Measurements from ENCODE around the gene RPIA.
"Not testable (repeated sequence)": the region's sequence is repeated elsewhere in the genome, so short reads cannot be mapped to it uniquely, and the experiment has no call there.

The RPIA gene

GRCh38 chr2:88691339-88692183 lies at the start of gene RPIA:
RPIA (plus strand) TSS chr2:88691673; CDS start chr2:88691699, 26 bp downstream.
- Histone ChIP-seq H3K9me3 (ENCODE audit: control insufficient read depth, low read length) (no peaks in the 10 kb centered on the region), H3K4me3 (ENCODE audit: low read length) (peak within 1 kb of the TSS; percentile 99), H3K9ac (ENCODE audit: low read length) (peak within 1 kb of the TSS; percentile 81), H3K27me3 (ENCODE audit: control insufficient read depth, insufficient read depth, low read length) (no peaks in the 10 kb centered on the region), H3K36me3 (ENCODE audit: control insufficient read depth, insufficient read depth, low read length) (no peaks in the 10 kb centered on the region), H3K4me1 (ENCODE audit: control insufficient read depth, insufficient read depth, low read length) (peaks cover 24% of the 10 kb centered on the region)

DNA sequence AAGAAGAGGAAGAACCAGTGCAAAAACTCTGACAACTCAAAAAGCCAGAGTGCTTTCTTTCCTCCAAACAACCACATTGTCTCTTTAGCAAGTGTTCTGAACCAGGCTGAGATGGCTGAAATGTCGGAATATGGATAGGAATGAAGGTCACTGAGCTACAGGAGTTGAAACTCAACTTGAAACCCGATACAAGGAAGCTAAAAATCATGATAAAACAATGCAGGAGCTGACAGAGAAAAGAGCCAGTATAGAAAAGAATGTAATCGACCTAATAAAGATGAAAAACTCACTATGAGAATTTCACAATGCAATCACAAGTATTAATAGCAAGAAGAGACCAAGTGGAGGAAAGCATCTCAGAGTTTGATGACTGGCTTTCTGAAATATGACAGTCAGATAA lies 49.2 kb upstream of the RPIA start:
- no peaks in the 10 kb centered on the region for H3K27me3 ChIP-seq (ENCODE audit: control insufficient read depth, insufficient read depth, low read length)
- no peaks in the 10 kb centered on the region for H3K4me1 ChIP-seq (ENCODE audit: control insufficient read depth, insufficient read depth, low read length)
- no peak overlapping the region for H3K9ac ChIP-seq (ENCODE audit: low read length)
- no peaks in the 10 kb centered on the region for H3K36me3 ChIP-seq (ENCODE audit: control insufficient read depth, insufficient read depth, low read length)
- no peak overlapping the region for H3K4me3 ChIP-seq (ENCODE audit: low read length)
- no peaks in the 10 kb centered on the region for H3K9me3 ChIP-seq (ENCODE audit: control insufficient read depth, low read length)

GRCh38 chr2:88645291-88645882 lies 46.1 kb upstream of the RPIA start:
- H3K4me3 ChIP-seq (ENCODE audit: low read length); H3K9ac ChIP-seq (ENCODE audit: low read length); H3K27me3 ChIP-seq (ENCODE audit: control insufficient read depth, insufficient read depth, low read length); H3K36me3 ChIP-seq (ENCODE audit: control insufficient read depth, insufficient read depth, low read length); H3K4me1 ChIP-seq (ENCODE audit: control insufficient read depth, insufficient read depth, low read length); H3K9me3 ChIP-seq (ENCODE audit: control insufficient read depth, low read length): not testable (repeated sequence)

DNA sequence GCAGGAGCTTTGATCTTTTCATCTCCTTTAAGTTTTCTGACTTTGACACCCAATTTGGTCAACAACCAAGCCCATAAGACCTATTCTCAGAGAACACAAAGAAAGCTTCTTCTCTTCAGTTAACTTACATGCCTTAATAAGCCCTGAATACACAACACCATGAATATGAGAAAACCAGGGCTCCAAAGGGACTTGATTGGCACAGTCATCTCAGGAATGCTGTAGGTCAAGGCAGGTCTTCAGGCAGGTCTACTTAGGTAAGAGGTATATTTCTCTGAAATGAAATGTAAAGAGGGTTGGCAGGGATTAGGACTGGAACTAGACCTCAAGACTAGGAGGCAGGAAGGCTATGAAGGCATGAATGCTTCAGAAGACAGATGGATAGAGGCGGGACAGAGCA lies 39.8 kb upstream of the RPIA start:
- Histone ChIP-seq H3K27me3 (ENCODE audit: control insufficient read depth, insufficient read depth, low read length) (no peaks in the 10 kb centered on the region), H3K9ac (ENCODE audit: low read length) (no peak overlapping the region), H3K36me3 (ENCODE audit: control insufficient read depth, insufficient read depth, low read length) (no peaks in the 10 kb centered on the region), H3K9me3 (ENCODE audit: control insufficient read depth, low read length) (no peaks in the 10 kb centered on the region), H3K4me1 (ENCODE audit: control insufficient read depth, insufficient read depth, low read length) (peaks cover 2% of the 10 kb centered on the region), H3K4me3 (ENCODE audit: low read length) (no peak overlapping the region)

- H3K36me3 ChIP-seq (ENCODE audit: control insufficient read depth, insufficient read depth, low read length) = no peaks in the 10 kb centered on the region
- H3K4me1 ChIP-seq (ENCODE audit: control insufficient read depth, insufficient read depth, low read length) = peaks cover 26% of the 10 kb centered on the region
- H3K27me3 ChIP-seq (ENCODE audit: control insufficient read depth, insufficient read depth, low read length) = no peaks in the 10 kb centered on the region
These were observed 36.8 kb upstream of the RPIA start for GRCh38 chr2:88654714-88655113.

GRCh38 chr2:88656690-88657089 lies 34.8 kb upstream of the RPIA start:
- Histone ChIP-seq H3K36me3 (ENCODE audit: control insufficient read depth, insufficient read depth, low read length) (no peaks in the 10 kb centered on the region), H3K4me1 (ENCODE audit: control insufficient read depth, insufficient read depth, low read length) (peaks cover 30% of the 10 kb centered on the region), H3K9ac (ENCODE audit: low read length) (no peak overlapping the region), H3K27me3 (ENCODE audit: control insufficient read depth, insufficient read depth, low read length) (no peaks in the 10 kb centered on the region), H3K4me3 (ENCODE audit: low read length) (no peak overlapping the region), H3K9me3 (ENCODE audit: control insufficient read depth, low read length) (no peaks in the 10 kb centered on the region)

More at GRCh38 chr2:88654714-88655113, 36.8 kb upstream of the RPIA start:
- Histone ChIP-seq H3K9ac (ENCODE audit: low read length) (no peak overlapping the region), H3K4me3 (ENCODE audit: low read length) (no peak overlapping the region), H3K9me3 (ENCODE audit: control insufficient read depth, low read length) (no peaks in the 10 kb centered on the region)

DNA sequence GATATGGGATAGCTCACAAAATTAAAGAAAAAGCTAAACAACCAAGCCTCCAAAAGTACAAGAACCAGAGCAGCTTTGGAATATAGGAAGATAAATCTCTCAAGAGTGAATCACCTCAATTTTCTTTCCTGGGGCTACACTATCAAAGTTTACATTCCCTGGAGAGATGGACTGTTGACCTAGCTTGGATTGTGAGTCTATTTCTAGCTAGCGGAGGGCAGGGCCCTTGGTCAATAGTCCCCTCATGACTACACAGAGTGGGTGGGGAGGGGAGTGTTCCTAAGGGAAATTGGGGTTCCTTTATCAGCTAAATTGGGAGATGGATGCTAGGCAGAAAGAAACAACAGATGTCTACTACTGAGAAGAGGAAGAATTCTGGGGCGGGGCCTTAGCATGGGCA lies 34.3 kb upstream of the RPIA start:
- Histone ChIP-seq H3K9ac (ENCODE audit: low read length) (no peak overlapping the region), H3K36me3 (ENCODE audit: control insufficient read depth, insufficient read depth, low read length) (no peaks in the 10 kb centered on the region), H3K9me3 (ENCODE audit: control insufficient read depth, low read length) (no peaks in the 10 kb centered on the region), H3K4me1 (ENCODE audit: control insufficient read depth, insufficient read depth, low read length) (peaks cover 30% of the 10 kb centered on the region), H3K4me3 (ENCODE audit: low read length) (no peak overlapping the region), H3K27me3 (ENCODE audit: control insufficient read depth, insufficient read depth, low read length) (no peaks in the 10 kb centered on the region)

DNA sequence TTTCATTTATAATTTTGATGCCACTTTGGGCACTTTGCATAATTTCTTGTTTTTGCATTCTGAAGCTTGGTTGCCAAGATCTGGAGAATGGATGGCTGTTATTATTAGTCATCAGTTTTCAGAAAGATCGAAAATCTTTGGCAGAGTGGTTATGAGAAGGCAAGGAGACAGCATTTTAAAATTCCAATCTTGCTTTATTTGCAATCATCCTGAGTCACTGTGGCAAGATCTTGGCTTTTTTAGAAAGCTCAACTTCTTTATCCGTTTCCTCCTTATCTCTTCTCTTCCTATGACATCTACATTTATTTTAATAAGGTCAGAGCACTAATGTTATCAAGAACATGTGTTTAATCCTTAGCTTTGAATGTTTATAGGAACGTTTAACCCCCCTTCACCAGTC lies 33.1 kb upstream of the RPIA start:
- Histone ChIP-seq H3K4me1 (ENCODE audit: control insufficient read depth, insufficient read depth, low read length) (peaks cover 30% of the 10 kb centered on the region), H3K9ac (ENCODE audit: low read length) (no peak overlapping the region), H3K4me3 (ENCODE audit: low read length) (no peak overlapping the region), H3K27me3 (ENCODE audit: control insufficient read depth, insufficient read depth, low read length) (no peaks in the 10 kb centered on the region), H3K9me3 (ENCODE audit: control insufficient read depth, low read length) (no peaks in the 10 kb centered on the region), H3K36me3 (ENCODE audit: control insufficient read depth, insufficient read depth, low read length) (no peaks in the 10 kb centered on the region)

- Histone ChIP-seq H3K27me3 (ENCODE audit: control insufficient read depth, insufficient read depth, low read length) (no peaks in the 10 kb centered on the region), H3K9ac (ENCODE audit: low read length) (peak overlapping the region; percentile 11), H3K4me1 (ENCODE audit: control insufficient read depth, insufficient read depth, low read length) (peaks cover 30% of the 10 kb centered on the region), H3K9me3 (ENCODE audit: control insufficient read depth, low read length) (no peaks in the 10 kb centered on the region), H3K36me3 (ENCODE audit: control insufficient read depth, insufficient read depth, low read length) (no peaks in the 10 kb centered on the region), H3K4me3 (ENCODE audit: low read length) (no peak overlapping the region)
These were observed 32.5 kb upstream of the RPIA start for GRCh38 chr2:88658881-88659537.

- Histone ChIP-seq H3K4me1 (ENCODE audit: control insufficient read depth, insufficient read depth, low read length) (peaks cover 30% of the 10 kb centered on the region), H3K36me3 (ENCODE audit: control insufficient read depth, insufficient read depth, low read length) (no peaks in the 10 kb centered on the region), H3K9ac (ENCODE audit: low read length) (peak overlapping the region; percentile 11), H3K4me3 (ENCODE audit: low read length) (no peak overlapping the region), H3K27me3 (ENCODE audit: control insufficient read depth, insufficient read depth, low read length) (no peaks in the 10 kb centered on the region), H3K9me3 (ENCODE audit: control insufficient read depth, low read length) (no peaks in the 10 kb centered on the region)
These were observed 31.9 kb upstream of the RPIA start for GRCh38 chr2:88659538-88659915.

DNA sequence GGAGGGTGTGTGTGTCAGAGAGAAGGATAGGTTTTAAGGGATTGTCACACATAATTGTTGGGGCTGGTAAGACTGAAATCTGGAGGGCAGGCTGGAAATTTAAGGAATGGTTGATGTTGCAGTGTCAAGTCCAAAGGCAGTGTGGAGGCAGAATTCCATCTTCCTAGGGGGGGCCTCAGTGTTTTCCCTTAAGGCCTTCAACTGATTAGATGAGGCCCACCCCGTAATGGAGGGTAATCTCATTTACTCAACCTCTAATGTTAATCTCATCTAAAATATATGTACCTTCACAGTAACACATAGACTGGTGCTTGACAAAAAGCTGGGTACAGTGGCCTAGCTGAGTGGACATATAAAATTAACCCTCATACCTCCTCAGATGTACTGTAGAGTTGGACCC lies 30.9 kb upstream of the RPIA start:
- Histone ChIP-seq H3K9me3 (ENCODE audit: control insufficient read depth, low read length) (no peaks in the 10 kb centered on the region), H3K27me3 (ENCODE audit: control insufficient read depth, insufficient read depth, low read length) (no peaks in the 10 kb centered on the region), H3K4me1 (ENCODE audit: control insufficient read depth, insufficient read depth, low read length) (peaks cover 30% of the 10 kb centered on the region), H3K4me3 (ENCODE audit: low read length) (no peak overlapping the region), H3K9ac (ENCODE audit: low read length) (no peak overlapping the region), H3K36me3 (ENCODE audit: control insufficient read depth, insufficient read depth, low read length) (no peaks in the 10 kb centered on the region)

DNA sequence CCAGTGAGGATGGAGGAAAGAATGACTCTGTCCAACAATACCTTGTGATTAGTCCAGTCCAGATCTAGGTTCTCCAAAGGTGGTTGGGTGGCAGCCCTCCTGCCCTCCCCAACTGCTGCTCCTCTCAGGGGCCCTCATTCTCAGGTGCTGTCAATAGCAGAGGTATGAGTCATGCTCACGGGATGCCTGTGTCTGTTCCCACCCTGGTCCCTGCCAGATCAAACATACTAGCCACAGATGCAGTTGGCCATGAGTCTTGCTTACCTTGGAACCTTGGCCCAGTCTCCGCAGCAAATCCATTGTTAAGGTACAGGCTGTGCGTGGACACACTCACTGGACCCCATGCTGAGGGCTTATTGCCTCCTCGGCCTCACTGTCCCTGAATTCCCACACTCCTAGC lies 24.9 kb upstream of the RPIA start:
- Histone ChIP-seq H3K4me1 (ENCODE audit: control insufficient read depth, insufficient read depth, low read length) (peaks cover 15% of the 10 kb centered on the region), H3K4me3 (ENCODE audit: low read length) (no peak overlapping the region), H3K36me3 (ENCODE audit: control insufficient read depth, insufficient read depth, low read length) (no peaks in the 10 kb centered on the region), H3K9ac (ENCODE audit: low read length) (no peak overlapping the region), H3K9me3 (ENCODE audit: control insufficient read depth, low read length) (no peaks in the 10 kb centered on the region), H3K27me3 (ENCODE audit: control insufficient read depth, insufficient read depth, low read length) (no peaks in the 10 kb centered on the region)
